GM13977 (cell line): ENCODE data around the gene POLN.

Source experiments
- DNase-seq: peaks from one replicate; pipeline ENCODE4 v3.0.0; 2012; ENCODE audit warnings: low spot score
- in situ Hi-C: fragments of 300-500 bp; cut with MboI; formaldehyde crosslinking; loops from one replicate; pipeline ENCODE4 v1.12.0; 2022; ENCODE audit warnings: low sequenced_read_pairs, low pct_unique_long_range_greater_than_20kb, mixed read lengths, inconsistent platforms; ENCODE audit not compliant: unreplicated experiment
- TF ChIP-seq, protein P1 (sequence below): IDR thresholded peaks from 2 replicates; pipeline ENCODE4 v1.5.1; 2012; ENCODE audit warnings: mild to moderate bottlenecking, control low read depth; ENCODE audit not compliant: insufficient read depth; ENCODE audit errors: extremely low read depth, missing control alignments

POLN gene

GRCh38 chr4:2135083-2135482 lies 106.8 kb downstream of the POLN start:
- in situ Hi-C loops: no loop called here
- DNase-seq: peak; percentile 35
- TF ChIP-seq, protein P1, sequence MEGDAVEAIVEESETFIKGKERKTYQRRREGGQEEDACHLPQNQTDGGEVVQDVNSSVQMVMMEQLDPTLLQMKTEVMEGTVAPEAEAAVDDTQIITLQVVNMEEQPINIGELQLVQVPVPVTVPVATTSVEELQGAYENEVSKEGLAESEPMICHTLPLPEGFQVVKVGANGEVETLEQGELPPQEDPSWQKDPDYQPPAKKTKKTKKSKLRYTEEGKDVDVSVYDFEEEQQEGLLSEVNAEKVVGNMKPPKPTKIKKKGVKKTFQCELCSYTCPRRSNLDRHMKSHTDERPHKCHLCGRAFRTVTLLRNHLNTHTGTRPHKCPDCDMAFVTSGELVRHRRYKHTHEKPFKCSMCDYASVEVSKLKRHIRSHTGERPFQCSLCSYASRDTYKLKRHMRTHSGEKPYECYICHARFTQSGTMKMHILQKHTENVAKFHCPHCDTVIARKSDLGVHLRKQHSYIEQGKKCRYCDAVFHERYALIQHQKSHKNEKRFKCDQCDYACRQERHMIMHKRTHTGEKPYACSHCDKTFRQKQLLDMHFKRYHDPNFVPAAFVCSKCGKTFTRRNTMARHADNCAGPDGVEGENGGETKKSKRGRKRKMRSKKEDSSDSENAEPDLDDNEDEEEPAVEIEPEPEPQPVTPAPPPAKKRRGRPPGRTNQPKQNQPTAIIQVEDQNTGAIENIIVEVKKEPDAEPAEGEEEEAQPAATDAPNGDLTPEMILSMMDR: no peak

DNA sequence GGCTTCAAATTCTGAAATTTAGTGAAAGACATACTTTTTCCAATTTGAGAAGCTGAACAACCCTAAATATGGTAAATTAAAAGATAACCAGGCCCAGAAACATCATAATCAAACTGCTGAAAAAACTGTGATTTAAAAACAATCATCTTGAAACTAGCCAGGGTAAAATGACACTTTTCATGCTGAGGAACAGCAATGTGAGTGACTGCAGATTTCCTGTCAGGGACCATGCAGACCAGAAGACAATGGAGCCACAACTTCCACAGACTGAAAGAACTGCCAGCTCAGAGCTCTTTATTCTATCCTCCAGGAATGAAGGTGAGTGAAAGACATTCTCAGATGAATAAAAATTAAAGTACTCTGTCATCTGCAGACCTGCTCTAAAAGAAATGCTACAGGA lies 109.5 kb downstream of the POLN start:
- in situ Hi-C loops: no loop called here
- DNase-seq: no peak
- TF ChIP-seq, protein P1: no peak

GRCh38 chr4:2127609-2128332 lies 114.2 kb downstream of the POLN start:
- in situ Hi-C loops: no loop called here
- TF ChIP-seq, protein P1: no peak
- DNase-seq: no peak

GRCh38 chr4:2126309-2127043 lies 115.4 kb downstream of the POLN start:
- no peak for DNase-seq
- in situ Hi-C loops: no loop called here
- TF ChIP-seq, protein P1: no peak

- TF ChIP-seq, protein P1: no peak
- in situ Hi-C loops: no loop called here
- no peak for DNase-seq
These were observed 116.1 kb downstream of the POLN start for GRCh38 chr4:2125831-2126230.

GRCh38 chr4:2125023-2125422 lies 116.9 kb downstream of the POLN start:
- no peak for DNase-seq
- in situ Hi-C loops: no loop called here
- TF ChIP-seq, protein P1: no peak
